WTC11 (cell line): ENCODE results near the gene C3orf70. TPM values are rescaled to one million over a fixed set of nuclear protein-coding genes. Genes with fewer than 3 reads are reported as not detected.

Experiments
- ATAC-seq: fragments of 200-7000 bp; cut with Tn5 transposase; 2 replicates; pipeline ENCODE4 v1.10.0; 2021; ENCODE audit warnings: mild to moderate bottlenecking, moderate library complexity
- CTCF ChIA-PET: fragments of 300-600 bp; sonication (Branson Sonifier 250); formaldehyde crosslinking; loops from one replicate; lab custom pipeline; 2021; ENCODE audit warnings: antibody characterized with exemption; lab: Charles Lee
- POLR2A ChIA-PET: fragments of 350-600 bp; sonication (Branson Sonifier 250); formaldehyde crosslinking; loops from one replicate; lab custom pipeline; 2021; ENCODE audit warnings: antibody characterized with exemption; lab: Charles Lee
- DNase-seq: peaks from one replicate; pipeline ENCODE4 v3.0.0; 2021; ENCODE audit warnings: low spot score
- H3K27ac Mint-ChIP-seq: 2 replicates; pipeline ENCODE4 v1.8.0; 2021; ENCODE audit warnings: mixed read lengths
- H3K27me3 Mint-ChIP-seq: 2 replicates; pipeline ENCODE4 v1.8.0; 2021; ENCODE audit warnings: low read depth, mild to moderate bottlenecking, moderate library complexity, mixed read lengths
- H3K36me3 Mint-ChIP-seq: 2 replicates; pipeline ENCODE4 v1.8.0; 2021; ENCODE audit warnings: mixed read lengths
- H3K4me1 Mint-ChIP-seq: 2 replicates; pipeline ENCODE4 v1.8.0; 2022; ENCODE audit warnings: mixed read lengths
- H3K4me3 Mint-ChIP-seq: 2 replicates; pipeline ENCODE4 v1.8.0; 2021; ENCODE audit warnings: mild to moderate bottlenecking, moderate library complexity, mixed read lengths
- H3K9me3 Mint-ChIP-seq: 2 replicates; pipeline ENCODE4 v1.8.0; 2021; ENCODE audit warnings: mixed read lengths
- ATF1 ChIP-seq: sonication (generic); formaldehyde crosslinking; IDR thresholded peaks from 2 replicates; pipeline ENCODE4 v1.8.1; 2023; ENCODE audit warnings: mild to moderate bottlenecking, moderate library complexity, missing genetic modification reagents
- EMX1 ChIP-seq: fragments of 250-450 bp; sonication (Bioruptor Pico); IDR thresholded peaks from 2 replicates; pipeline ENCODE4 v1.8.0; 2021; ENCODE audit warnings: mild to moderate bottlenecking
- FOXK1 ChIP-seq: sonication (generic); formaldehyde crosslinking; IDR thresholded peaks from 2 replicates; pipeline ENCODE4 v1.8.0; 2022; ENCODE audit warnings: mild to moderate bottlenecking, moderate library complexity, missing genetic modification reagents
- GRHL2 ChIP-seq: fragments of 250-450 bp; sonication (Bioruptor Pico); IDR thresholded peaks from 2 replicates; pipeline ENCODE4 v1.8.0; 2022; ENCODE audit warnings: mild to moderate bottlenecking, moderate library complexity; ENCODE audit not compliant: insufficient replicate concordance, severe bottlenecking
- NR3C1 ChIP-seq: sonication (generic); formaldehyde crosslinking; conservative IDR thresholded peaks from 2 replicates; pipeline ENCODE4 v1.8.1; 2023; ENCODE audit warnings: low read depth, mild to moderate bottlenecking, missing genetic modification reagents
- RELA ChIP-seq: sonication (generic); formaldehyde crosslinking; IDR thresholded peaks from 2 replicates; pipeline ENCODE4 v1.8.1; 2022; ENCODE audit warnings: missing genetic modification reagents, mild to moderate bottlenecking, borderline replicate concordance
- RORB ChIP-seq: fragments of 250-450 bp; sonication (Bioruptor Pico); IDR thresholded peaks from 2 replicates; pipeline ENCODE4 v1.9.0; 2021; ENCODE audit warnings: mild to moderate bottlenecking
- SMAD3 ChIP-seq: sonication (generic); formaldehyde crosslinking; IDR thresholded peaks from 2 replicates; pipeline ENCODE4 v1.8.0; 2022; ENCODE audit warnings: missing genetic modification reagents, mild to moderate bottlenecking, borderline replicate concordance
- ZNF121 ChIP-seq: sonication (generic); formaldehyde crosslinking; IDR thresholded peaks from 2 replicates; pipeline ENCODE4 v1.8.0; 2023; ENCODE audit warnings: missing genetic modification reagents
- ZNF219 ChIP-seq: sonication (generic); formaldehyde crosslinking; IDR thresholded peaks from 2 replicates; pipeline ENCODE4 v1.8.0; 2023; ENCODE audit warnings: missing genetic modification reagents, mild to moderate bottlenecking, borderline replicate concordance
- ZNF396 ChIP-seq: fragments of 250-450 bp; sonication (Bioruptor Pico); IDR thresholded peaks from 2 replicates; pipeline ENCODE4 v1.8.0; 2021; ENCODE audit warnings: mild to moderate bottlenecking, moderate library complexity, borderline replicate concordance
- total RNA-seq: library from RNA; stranded (reverse); gene quantifications from 3 replicates; pipeline ENCODE4 v1.2.3, GENCODE V29; 2021
- TF ChIP-seq, protein P1 (sequence below): sonication (generic); formaldehyde crosslinking; IDR thresholded peaks from 2 replicates; pipeline ENCODE4 v1.8.1; 2023; ENCODE audit warnings: mild to moderate bottlenecking, missing genetic modification reagents, moderate library complexity
- TF ChIP-seq, protein P2 (sequence below): sonication (generic); formaldehyde crosslinking; IDR thresholded peaks from 2 replicates; pipeline ENCODE4 v1.8.1; 2023; ENCODE audit warnings: mild to moderate bottlenecking, missing genetic modification reagents
- TF ChIP-seq, protein P3 (sequence below): sonication (generic); formaldehyde crosslinking; conservative IDR thresholded peaks from 2 replicates; pipeline ENCODE4 v1.8.1; 2022; ENCODE audit warnings: mild to moderate bottlenecking, missing genetic modification reagents
- TF ChIP-seq, protein P4 (sequence below): sonication (generic); formaldehyde crosslinking; IDR thresholded peaks from 2 replicates; pipeline ENCODE4 v1.8.0; 2022; ENCODE audit warnings: mild to moderate bottlenecking, missing genetic modification reagents
- TF ChIP-seq, protein P5 (sequence below): sonication (generic); formaldehyde crosslinking; IDR thresholded peaks from 2 replicates; pipeline ENCODE4 v1.8.0; 2023; ENCODE audit warnings: mild to moderate bottlenecking, missing genetic modification reagents
- TF ChIP-seq, protein P6 (sequence below): fragments of 250-450 bp; sonication (Bioruptor Pico); conservative IDR thresholded peaks from 2 replicates; pipeline ENCODE4 v1.9.0; 2021; ENCODE audit warnings: mild to moderate bottlenecking
- TF ChIP-seq, protein P7 (sequence below): sonication (generic); formaldehyde crosslinking; IDR thresholded peaks from 2 replicates; pipeline ENCODE4 v1.8.1; 2022; ENCODE audit warnings: low read depth, missing genetic modification reagents, borderline replicate concordance

Gene C3orf70
- total RNA-seq, 1 experiment from 2014 or later = 0.70 TPM

DNA sequence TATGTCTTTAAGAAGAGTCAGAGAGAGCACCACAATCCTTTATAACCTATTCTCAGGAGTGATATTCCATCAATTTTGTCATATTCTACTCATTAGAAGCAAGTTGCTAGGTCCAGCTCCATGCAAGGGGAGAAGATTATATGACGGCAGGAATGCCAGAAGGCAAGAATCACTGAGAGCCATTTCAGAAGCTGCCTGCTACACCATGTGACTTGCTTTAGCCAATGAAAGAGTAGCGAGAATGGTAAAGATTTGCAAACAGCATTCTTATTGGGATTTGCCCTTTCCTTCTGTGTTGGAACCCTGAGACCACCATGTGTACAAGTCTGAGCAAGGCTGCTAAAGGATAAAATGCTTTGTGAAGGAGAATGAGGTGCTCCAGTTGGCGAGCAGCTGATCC lies 4.5 kb upstream of the C3orf70 start:
- Mint-ChIP-seq H3K4me1 (no peaks in the 10 kb centered on the region), H3K36me3 (no peaks in the 10 kb centered on the region), H3K4me3 (no peak overlapping the region), H3K27me3 (peaks cover 10% of the 10 kb centered on the region), H3K9me3 (no peaks in the 10 kb centered on the region), H3K27ac (no peak overlapping the region)
- no peak for TF ChIP-seq GRHL2 (CRISPR knock-in tag)
- TF ChIP-seq, protein P1, sequence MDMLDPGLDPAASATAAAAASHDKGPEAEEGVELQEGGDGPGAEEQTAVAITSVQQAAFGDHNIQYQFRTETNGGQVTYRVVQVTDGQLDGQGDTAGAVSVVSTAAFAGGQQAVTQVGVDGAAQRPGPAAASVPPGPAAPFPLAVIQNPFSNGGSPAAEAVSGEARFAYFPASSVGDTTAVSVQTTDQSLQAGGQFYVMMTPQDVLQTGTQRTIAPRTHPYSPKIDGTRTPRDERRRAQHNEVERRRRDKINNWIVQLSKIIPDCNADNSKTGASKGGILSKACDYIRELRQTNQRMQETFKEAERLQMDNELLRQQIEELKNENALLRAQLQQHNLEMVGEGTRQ (CRISPR knock-in tag) = peak; percentile 40; the same call in 1 of the 2 replicates
- POLR2A ChIA-PET = interaction anchor here (0.5 to 0.6 kb wide), 2 partner anchors 14 to 47 kb away, joined by 4 to 7 read pairs; no protein-coding TSS in a partner anchor
- ATAC-seq = no peak
- no peak for DNase-seq
- CTCF ChIA-PET = interaction anchor here (1.2 kb wide), 1 partner anchor 19 kb away, joined by 3 read pairs; no protein-coding TSS in a partner anchor

DNA sequence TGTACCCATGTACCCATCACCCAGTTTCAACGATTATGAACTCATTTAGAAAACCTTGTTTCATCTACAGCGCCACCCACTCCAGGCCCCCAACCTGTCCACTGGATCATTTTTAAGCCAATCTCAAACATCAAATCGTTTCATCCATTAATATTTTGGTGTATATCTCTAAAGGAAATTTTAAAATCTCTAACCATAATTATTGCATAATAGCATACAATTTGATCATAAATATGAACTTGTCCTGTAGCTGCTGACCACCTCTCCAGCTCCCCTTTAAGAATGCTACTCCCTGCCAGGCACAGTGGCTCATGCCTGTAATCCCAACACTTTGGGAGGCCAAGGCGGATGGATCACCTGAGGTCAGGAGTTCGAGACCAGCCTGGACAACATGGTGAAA lies 2.8 kb upstream of the C3orf70 start:
- POLR2A ChIA-PET = no interaction called here
- no peak overlapping the region for H3K27ac Mint-ChIP-seq
- TF ChIP-seq NR3C1 (CRISPR knock-in tag) = no peak
- no peak for TF ChIP-seq GRHL2 (CRISPR knock-in tag)
- no peak for TF ChIP-seq ZNF121 (CRISPR knock-in tag)
- no peak for TF ChIP-seq FOXK1
- TF ChIP-seq, protein P2, sequence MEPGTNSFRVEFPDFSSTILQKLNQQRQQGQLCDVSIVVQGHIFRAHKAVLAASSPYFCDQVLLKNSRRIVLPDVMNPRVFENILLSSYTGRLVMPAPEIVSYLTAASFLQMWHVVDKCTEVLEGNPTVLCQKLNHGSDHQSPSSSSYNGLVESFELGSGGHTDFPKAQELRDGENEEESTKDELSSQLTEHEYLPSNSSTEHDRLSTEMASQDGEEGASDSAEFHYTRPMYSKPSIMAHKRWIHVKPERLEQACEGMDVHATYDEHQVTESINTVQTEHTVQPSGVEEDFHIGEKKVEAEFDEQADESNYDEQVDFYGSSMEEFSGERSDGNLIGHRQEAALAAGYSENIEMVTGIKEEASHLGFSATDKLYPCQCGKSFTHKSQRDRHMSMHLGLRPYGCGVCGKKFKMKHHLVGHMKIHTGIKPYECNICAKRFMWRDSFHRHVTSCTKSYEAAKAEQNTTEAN (CRISPR knock-in tag) = no peak
- TF ChIP-seq EMX1 = no peak
- TF ChIP-seq, protein P3, sequence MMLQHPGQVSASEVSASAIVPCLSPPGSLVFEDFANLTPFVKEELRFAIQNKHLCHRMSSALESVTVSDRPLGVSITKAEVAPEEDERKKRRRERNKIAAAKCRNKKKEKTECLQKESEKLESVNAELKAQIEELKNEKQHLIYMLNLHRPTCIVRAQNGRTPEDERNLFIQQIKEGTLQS (CRISPR knock-in tag) = no peak
- no peak for TF ChIP-seq ATF1 (CRISPR knock-in tag)
- no peak for TF ChIP-seq RORB (CRISPR knock-in tag)
- TF ChIP-seq, protein P4, sequence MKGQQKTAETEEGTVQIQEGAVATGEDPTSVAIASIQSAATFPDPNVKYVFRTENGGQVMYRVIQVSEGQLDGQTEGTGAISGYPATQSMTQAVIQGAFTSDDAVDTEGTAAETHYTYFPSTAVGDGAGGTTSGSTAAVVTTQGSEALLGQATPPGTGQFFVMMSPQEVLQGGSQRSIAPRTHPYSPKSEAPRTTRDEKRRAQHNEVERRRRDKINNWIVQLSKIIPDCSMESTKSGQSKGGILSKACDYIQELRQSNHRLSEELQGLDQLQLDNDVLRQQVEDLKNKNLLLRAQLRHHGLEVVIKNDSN (CRISPR knock-in tag) = no peak
- no peak for TF ChIP-seq ZNF219
- no peak for TF ChIP-seq SMAD3 (CRISPR knock-in tag)
- TF ChIP-seq, protein P5, sequence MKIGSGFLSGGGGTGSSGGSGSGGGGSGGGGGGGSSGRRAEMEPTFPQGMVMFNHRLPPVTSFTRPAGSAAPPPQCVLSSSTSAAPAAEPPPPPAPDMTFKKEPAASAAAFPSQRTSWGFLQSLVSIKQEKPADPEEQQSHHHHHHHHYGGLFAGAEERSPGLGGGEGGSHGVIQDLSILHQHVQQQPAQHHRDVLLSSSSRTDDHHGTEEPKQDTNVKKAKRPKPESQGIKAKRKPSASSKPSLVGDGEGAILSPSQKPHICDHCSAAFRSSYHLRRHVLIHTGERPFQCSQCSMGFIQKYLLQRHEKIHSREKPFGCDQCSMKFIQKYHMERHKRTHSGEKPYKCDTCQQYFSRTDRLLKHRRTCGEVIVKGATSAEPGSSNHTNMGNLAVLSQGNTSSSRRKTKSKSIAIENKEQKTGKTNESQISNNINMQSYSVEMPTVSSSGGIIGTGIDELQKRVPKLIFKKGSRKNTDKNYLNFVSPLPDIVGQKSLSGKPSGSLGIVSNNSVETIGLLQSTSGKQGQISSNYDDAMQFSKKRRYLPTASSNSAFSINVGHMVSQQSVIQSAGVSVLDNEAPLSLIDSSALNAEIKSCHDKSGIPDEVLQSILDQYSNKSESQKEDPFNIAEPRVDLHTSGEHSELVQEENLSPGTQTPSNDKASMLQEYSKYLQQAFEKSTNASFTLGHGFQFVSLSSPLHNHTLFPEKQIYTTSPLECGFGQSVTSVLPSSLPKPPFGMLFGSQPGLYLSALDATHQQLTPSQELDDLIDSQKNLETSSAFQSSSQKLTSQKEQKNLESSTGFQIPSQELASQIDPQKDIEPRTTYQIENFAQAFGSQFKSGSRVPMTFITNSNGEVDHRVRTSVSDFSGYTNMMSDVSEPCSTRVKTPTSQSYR = no peak
- no peak for TF ChIP-seq ZNF396
- no peak for TF ChIP-seq RELA
- TF ChIP-seq, protein P6, sequence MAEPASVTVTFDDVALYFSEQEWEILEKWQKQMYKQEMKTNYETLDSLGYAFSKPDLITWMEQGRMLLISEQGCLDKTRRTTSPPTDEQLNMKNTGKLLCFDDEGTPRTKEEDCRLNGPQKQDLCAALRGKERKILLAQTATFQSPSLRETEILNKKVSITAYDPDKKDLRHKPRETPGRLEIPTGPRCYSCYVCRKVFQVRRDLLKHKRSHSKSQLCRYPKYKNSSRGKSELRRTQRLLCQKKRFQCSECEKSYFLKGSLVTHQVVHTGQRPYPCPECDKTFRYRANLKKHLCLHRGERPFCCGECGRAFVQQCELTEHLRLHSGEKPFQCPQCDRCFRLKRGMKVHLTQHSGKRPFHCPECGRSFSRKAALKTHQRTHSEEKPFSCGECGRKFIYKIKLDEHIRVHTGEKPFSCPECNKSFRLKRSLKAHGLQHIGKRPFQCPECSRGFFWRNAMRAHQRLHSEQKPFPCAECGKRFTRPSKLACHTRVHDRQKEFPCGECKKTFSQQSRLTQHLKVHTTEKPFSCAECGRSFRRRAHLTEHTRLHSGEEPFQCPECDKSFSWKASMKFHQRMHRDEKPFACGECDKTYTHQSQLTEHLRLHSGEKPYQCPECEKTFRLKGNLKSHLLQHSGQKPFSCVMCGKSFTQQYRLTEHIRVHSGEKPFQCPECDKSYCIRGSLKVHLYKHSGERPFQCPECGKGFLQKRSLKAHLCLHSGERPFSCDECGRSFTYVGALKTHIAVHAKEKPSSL (CRISPR knock-in tag) = no peak
- TF ChIP-seq, protein P7, sequence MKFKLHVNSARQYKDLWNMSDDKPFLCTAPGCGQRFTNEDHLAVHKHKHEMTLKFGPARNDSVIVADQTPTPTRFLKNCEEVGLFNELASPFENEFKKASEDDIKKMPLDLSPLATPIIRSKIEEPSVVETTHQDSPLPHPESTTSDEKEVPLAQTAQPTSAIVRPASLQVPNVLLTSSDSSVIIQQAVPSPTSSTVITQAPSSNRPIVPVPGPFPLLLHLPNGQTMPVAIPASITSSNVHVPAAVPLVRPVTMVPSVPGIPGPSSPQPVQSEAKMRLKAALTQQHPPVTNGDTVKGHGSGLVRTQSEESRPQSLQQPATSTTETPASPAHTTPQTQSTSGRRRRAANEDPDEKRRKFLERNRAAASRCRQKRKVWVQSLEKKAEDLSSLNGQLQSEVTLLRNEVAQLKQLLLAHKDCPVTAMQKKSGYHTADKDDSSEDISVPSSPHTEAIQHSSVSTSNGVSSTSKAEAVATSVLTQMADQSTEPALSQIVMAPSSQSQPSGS = no peak
- TF ChIP-seq, all 79 proteins: peak for 0
- H3K27me3 Mint-ChIP-seq = peaks cover 26% of the 10 kb centered on the region
- DNase-seq (no peak), ATAC-seq (no peak)
- CTCF ChIA-PET = no interaction called here
- H3K4me3 Mint-ChIP-seq = no peak overlapping the region
- H3K36me3 Mint-ChIP-seq = no peaks in the 10 kb centered on the region
- peaks cover 7% of the 10 kb centered on the region for H3K4me1 Mint-ChIP-seq
- H3K9me3 Mint-ChIP-seq = no peaks in the 10 kb centered on the region
